ENCODE measurements around the gene CPTP. TPM values are rescaled to one million over a fixed set of nuclear protein-coding genes. Genes with fewer than 3 reads are reported as not detected.

The CPTP gene
- total RNA-seq, 1 experiment from 2014 or later: 14.0 TPM

GRCh38 chr1:1360506-1361169 lies 36.0 kb downstream of the CPTP start:
- H3K23me2 ChIP-seq (ENCODE audit: insufficient read length, low read depth, low read length, poor library complexity, severe bottlenecking): no peaks in the 10 kb centered on the region
- H3K23ac ChIP-seq (ENCODE audit: insufficient read length, low read depth, low read length): no peak overlapping the region
- no CpG with 5 or more reads among the region's 20 CpGs for WGBS (ENCODE audit: extremely low coverage, insufficient read length, low lambda C conversion rate)
- H2BK20ac ChIP-seq (ENCODE audit: low read depth, low read length, poor library complexity, severe bottlenecking): no peak overlapping the region
- no peak overlapping the region for H3K56ac ChIP-seq (ENCODE audit: insufficient read length, low read depth, low read length)
- no peak overlapping the region for H3T11ph ChIP-seq (ENCODE audit: low read length)
- Mint-ChIP-seq H3K27me3 (ENCODE audit: low read depth) (peaks cover 40% of the 10 kb centered on the region), H3K27ac (peak overlapping the region in 1 of 3 experiments; percentile 18; a peak in 1 of 7 replicates), H3K4me1 (peaks cover 22 to 42% of the 10 kb centered on the region in 2 experiments), H3K36me3 (ENCODE audit: insufficient read depth in 1 of 3, low read depth in 3 of 3) (no peaks in the 10 kb centered on the region), H3K9me3 (no peaks in the 10 kb centered on the region; a peak in 2 of 5 replicates), H3K4me3 (no peak overlapping the region; a peak in 1 of 5 replicates)
- no peak overlapping the region for H3K18ac ChIP-seq (ENCODE audit: insufficient read length, low read depth, low read length)
- no peak overlapping the region for H3K9ac ChIP-seq (ENCODE audit: extremely low read depth, insufficient read length, low read length)
- H3K79me2 ChIP-seq (ENCODE audit: insufficient read depth, low read length): no peaks in the 10 kb centered on the region
- H4K91ac ChIP-seq (ENCODE audit: insufficient read length, low read depth, low read length): no peak overlapping the region
- H2AK5ac ChIP-seq (ENCODE audit: insufficient read length, low read length): no peak overlapping the region
- TF ChIP-seq CTCF (conservative IDR thresholded peaks at IDR 0.05): no peak
- H4K5ac ChIP-seq (ENCODE audit: insufficient read length, low read depth, low read length): peak overlapping the region; percentile 53
- H3K27me3 ChIP-seq (ENCODE audit: insufficient read depth, low read length): no peaks in the 10 kb centered on the region
- H3K4me2 ChIP-seq (ENCODE audit: insufficient read depth, insufficient read length, low read length): no peak overlapping the region
- H3K79me1 ChIP-seq (ENCODE audit: insufficient read depth, low read depth, low read length, poor library complexity, severe bottlenecking): no peaks in the 10 kb centered on the region
- no peaks in the 10 kb centered on the region for H3K9me3 ChIP-seq (ENCODE audit: control insufficient read depth, low read depth, low read length)
- peaks cover 2% of the 10 kb centered on the region; the same call in 1 of the 2 replicates for H3K4me1 ChIP-seq (ENCODE audit: insufficient read depth, low read length)
- no peak overlapping the region for H3K27ac ChIP-seq (ENCODE audit: insufficient read length, low read depth, low read length)
- no peak overlapping the region for H2BK5ac ChIP-seq (ENCODE audit: insufficient read length, low read length)
- no peaks in the 10 kb centered on the region for H4K20me1 ChIP-seq (ENCODE audit: control insufficient read depth, insufficient read depth, insufficient read length)
- DNase-seq: no peak
- H4K8ac ChIP-seq (replicated peaks; ENCODE audit: insufficient read length, low read depth, low read length): no peak overlapping the region
- H3K14ac ChIP-seq (ENCODE audit: insufficient read depth, low read length): peak overlapping the region; percentile 16; the same call in 1 of the 2 replicates
- H2BK120ac ChIP-seq (ENCODE audit: low read depth, low read length, poor library complexity, severe bottlenecking): no peak overlapping the region
- no peak overlapping the region for H2BK12ac ChIP-seq (ENCODE audit: insufficient read length, low read depth, low read length)
- H2BK15ac ChIP-seq (ENCODE audit: low read depth, low read length): no peak overlapping the region
- H2AFZ ChIP-seq (ENCODE audit: low read length): no peak overlapping the region
- H3K4ac ChIP-seq (ENCODE audit: low read depth, low read length): no peak overlapping the region
